GM19397 (cell line): ENCODE measurements around the gene STMN3.
"Not testable (repeated sequence)": the region's sequence is repeated elsewhere in the genome, so short reads cannot be mapped to it uniquely, and the experiment has no call there.

ENCODE experiments used
- ATAC-seq: cut with Tn5 transposase; IDR thresholded peaks from one replicate; pipeline ENCODE4 v1.9.1; 2021; ENCODE audit warnings: mild to moderate bottlenecking, moderate library complexity; ENCODE audit not compliant: unreplicated experiment

STMN3 gene

DNA sequence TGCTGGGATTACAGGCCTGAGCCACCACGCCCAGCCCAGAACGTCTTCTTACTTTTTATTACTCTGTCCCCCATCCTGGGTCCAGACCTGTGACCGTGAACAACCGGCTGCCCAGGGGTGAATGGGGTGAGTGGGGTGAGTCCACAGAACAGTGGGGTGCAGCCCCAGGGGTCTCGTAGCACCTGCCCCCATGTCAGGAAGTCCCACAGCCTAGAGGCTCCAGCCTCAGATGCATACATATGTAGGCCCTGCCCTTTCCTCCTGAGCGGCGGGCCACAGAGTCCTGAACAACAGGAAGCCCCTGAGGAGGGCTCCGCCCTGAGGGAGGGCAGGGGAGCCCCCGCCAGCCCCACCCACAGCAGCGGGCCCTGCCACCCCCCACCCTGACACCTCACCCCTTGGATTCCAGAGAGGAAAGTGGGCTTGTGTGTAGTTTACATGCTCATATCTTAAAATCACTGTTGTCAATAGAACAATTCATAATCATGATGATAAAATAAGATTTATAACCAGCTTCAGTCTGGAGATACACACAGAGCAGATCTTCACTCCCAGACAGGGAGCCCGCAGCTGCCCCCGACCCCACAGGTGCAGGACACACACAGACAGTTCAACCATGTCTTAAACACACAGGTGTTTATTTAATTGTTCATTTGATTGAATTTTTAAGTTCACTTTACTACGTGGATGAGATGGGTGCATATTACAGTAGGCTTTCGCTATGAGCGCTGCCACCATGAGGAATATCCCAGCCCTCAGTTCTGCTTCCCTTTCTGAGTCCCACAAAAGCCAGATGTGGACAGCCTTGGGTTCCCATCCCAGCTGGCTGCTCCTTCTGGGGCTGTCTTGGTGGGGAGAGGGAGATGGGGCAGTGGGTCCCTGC is 13.9 kb downstream of the STMN3 start:
- no peak for ATAC-seq

DNA sequence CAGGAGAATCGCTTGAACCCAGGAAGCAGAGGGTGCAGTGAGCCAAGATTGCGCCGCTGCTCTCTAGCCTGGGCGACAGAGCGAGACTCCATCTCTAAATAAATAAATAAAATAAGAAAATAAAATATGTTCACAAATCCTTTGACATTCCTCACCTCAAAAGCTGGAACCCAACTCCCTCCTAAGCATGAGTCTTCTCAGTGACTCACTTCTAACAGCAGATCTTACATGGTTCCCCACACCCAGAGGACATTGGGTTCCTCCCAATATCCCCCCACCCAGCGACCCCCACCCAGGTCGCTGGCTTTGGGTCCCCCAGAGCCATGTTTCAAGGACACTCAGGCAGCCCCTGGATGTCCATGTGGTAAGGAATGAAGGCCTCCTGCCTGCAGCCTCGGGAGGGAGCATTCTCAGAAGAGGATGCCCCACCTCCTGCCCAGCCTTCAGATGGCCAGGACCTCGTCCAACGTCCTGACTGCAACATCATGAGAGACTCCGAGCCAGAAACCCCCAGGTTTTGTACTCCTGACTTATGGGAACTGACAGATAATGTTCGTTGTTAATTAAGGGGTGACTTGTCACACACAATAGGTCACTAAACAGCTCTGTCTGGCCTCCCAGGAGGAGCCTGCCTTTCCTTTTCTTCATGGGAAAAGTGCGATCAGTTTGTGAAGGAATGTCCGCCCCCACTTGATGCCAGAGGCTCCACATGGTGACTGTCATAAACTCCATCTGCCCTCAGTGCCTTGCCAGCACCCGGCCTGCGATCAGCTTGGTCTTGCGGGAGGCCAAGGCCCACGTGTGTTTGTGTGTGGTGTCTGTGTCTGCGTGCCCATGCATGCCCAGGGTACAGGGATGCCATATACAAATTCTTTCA is 16.2 kb downstream of the STMN3 start:
- ATAC-seq = no peak

DNA sequence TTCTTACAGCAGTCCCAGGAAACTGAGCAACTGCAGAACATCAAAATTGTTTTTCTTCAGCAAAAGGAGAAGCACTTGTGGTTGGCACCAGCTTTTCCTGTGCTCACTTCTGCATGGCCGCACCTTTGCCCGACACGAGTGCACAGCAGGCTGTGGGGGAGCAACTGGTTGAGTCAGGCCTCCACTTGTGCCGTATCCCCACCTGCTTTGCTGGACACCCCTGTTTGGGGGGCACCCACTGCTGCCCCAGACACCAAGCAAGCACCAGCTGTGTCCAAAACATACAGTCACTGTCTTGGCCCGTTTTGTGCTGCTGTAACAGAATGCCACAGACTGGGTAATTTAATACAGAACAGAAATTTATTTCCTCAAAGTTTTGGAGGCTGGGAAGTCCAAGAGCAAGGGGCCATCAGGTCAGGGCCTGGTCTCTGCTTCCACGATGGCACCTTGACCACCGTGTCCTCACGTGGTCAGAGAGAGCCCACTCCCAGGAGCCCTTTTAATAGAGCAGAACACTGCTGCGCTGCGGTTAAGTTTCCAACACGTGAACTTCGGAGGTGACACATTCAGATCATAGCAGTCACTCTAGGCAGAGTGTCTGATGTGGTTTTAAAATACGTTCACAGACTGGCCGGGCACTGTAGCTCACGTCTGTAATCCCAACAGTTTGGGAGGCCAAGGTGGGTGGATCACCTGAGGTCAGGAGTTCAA is 17.6 kb downstream of the STMN3 start:
- no peak for ATAC-seq

DNA sequence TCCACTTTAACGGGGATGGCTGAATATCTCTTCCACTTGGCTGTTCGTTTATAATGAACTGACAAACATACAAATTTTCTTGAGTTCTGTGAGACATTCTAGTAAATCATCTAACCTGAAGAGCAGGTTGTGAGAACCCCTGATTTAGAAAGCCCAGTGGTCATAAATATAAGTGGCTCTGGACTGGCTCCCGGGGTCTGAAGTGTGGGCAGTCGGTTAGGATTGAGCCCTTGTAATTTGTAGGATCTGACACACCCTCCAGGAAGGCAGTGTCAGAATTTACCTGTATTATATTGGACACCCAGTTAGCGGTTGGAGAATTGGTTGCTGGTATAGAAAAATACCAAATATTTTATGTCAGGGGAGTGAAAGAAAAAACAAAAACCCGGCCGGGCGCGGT is 19.5 kb downstream of the STMN3 start:
- no peak for ATAC-seq

DNA sequence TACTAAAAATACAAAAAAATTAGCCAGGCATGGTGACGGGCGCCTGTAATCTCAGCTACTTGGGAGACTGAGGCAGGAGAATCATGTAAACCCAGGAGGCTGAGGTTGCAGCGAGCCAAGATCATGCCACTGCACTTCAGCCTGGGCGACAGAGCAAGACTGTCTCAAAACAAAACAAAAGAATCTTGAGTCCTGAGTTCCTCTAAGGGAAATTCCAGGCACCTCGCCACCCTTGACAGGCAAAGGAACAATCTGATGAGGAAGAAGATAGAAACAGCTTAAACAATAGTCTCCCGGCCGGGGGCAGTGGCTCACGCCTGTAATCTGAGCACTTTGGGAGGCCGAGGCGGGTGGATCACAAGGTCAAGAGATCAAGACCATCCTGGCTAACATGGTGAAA is 21.8 kb downstream of the STMN3 start:
- ATAC-seq = not testable (repeated sequence)

DNA sequence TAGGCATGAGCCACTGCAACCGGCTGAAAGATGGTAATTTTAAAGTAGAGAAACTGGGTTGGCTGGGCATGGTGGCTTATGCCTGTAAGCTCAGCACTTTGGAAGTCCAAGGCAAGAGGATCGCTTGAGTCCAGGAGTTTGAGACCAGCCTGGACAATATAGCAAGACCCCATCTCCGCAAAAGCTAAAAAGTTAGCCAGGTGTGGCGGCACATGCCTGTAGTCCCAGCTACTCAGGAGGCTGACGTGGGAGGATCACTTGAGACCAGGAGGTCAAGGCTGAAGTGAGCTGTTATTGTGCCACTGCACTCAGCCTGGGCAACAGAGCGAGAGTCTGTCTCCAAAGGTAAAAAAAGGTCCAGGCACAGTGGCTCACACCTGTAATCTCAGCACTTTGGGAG is 22.3 kb downstream of the STMN3 start:
- not testable (repeated sequence) for ATAC-seq

DNA sequence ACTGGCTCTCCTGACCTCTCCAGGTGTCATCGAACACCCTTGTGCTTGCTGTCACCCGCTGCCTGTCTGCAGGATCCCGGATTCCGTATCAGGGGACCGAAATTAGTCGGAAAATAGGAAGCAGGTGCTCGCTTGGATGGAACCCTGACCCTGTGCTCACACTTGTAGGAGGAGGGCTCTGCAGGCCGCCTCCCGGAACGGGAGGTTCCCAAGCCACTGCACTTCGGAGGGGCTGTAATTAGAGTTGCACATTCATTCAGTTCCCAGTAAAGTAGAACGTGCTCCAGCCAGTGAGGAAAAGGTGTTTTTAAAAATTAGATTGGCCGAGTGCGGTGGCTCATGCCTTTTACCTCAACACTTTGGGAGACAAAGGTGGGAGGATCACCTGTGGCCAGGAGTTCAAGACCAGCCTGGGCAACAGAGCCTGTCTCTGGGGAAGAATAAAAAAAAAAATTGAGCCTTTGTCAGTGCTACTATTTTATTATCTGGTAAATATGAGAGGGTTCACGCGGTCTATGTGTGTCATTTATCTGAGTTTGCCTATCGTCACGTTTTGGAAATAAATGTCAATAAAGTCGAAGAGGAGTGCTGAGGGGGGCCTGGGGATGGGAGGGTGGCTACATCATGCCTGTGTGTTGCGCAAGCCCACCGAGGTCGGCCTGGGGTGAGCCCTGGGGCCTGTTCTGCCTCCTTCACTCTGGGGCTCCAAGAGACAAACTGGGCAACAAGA is 24.8 kb downstream of the STMN3 start:
- no peak for ATAC-seq

DNA sequence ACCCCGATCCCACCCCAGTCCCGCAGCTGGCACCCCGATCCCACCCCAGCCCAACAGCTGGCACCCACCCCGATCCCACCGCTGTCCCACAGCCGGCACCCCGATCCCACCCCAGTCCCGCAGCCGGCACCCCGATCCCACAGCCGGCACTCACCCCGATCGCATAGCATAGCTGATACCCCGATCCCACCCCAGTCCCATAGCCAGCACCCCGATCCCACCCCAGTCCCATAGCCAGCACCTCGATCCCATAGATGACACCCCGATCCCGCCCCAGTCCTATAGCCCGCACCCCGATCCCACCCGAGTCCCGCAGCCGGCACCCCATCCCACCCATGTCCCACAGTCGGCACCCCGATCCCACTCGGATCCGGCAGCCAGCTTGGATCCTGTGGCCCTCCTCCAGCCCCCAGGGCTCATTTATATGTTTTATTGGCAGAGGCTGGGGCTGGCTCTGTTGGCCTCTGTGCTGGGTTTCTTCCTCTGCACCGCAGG is 25.4 kb downstream of the STMN3 start:
- no peak for ATAC-seq

DNA sequence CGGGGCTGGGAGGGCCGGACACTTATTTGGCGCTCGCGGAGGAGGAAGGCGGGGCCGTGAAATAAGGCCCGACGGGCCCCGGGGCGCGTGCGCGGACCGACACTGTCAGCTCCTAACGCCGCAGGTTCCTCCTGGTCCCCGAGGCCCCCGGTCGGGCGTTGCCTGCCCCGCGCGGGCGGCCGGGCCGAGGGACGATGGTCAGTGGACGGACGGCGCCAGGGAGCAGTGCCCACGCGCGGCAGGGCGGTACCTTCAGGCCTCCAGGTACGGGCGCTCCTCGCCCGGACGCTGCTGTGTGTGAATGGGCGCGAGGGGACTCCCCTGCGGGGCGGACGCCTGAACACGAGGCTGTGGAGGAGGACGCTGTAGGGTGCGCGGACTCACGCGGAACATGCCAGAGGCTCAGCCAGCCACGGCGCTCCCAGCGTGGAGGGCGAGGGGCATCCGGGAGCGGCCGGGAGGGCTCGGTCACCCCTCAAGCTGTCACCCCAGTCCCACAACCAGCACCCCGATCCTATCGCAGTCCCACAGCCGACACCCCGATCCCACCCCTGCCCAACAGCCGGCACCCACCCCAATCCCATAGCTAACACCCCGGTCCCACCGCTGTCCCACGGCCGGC is 26.0 kb downstream of the STMN3 start:
- peak; percentile 68 for ATAC-seq

DNA sequence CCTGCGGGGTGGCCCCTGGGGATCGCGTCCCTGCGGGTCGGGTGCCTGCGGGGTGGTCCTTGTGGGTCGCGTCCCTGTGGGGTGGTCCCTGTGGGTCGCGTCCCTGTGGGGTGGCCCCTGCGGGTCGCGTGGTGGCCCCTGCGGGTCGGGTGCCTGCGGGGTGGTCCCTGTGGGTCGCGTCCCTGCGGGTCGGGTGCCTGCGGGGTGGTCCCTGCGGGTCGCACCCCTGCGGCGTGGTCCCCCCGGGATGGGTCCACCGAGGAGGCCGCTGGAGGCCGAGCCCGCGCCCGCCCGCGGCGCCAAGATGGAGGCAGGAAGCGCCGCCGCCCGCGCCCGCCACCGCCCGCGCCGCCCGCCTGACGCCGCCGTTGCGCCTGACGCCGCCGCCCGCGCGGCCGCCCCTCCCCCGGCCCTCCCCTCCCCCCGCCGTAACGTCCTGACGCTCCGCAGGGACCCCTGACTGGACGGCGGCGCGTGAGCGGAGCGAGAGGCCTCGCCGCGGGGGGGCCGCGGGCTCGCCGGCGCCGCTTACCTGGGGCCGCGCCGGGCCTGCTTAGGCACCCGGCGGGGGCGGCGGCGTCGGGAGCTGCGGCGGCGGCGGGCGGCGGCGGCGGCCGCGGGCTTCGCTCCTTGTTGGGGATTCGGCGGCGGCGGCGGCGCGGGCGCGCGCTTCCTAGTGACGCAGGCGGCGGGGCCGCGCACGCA is 26.6 kb downstream of the STMN3 start, which contains the start of gene GMEB2:
GMEB2 (minus strand) TSS at position 678 of the 705 bp plus-strand sequence. CDS start 7,704 bp downstream, outside the sequence.
- ATAC-seq = peak; percentile 67

DNA sequence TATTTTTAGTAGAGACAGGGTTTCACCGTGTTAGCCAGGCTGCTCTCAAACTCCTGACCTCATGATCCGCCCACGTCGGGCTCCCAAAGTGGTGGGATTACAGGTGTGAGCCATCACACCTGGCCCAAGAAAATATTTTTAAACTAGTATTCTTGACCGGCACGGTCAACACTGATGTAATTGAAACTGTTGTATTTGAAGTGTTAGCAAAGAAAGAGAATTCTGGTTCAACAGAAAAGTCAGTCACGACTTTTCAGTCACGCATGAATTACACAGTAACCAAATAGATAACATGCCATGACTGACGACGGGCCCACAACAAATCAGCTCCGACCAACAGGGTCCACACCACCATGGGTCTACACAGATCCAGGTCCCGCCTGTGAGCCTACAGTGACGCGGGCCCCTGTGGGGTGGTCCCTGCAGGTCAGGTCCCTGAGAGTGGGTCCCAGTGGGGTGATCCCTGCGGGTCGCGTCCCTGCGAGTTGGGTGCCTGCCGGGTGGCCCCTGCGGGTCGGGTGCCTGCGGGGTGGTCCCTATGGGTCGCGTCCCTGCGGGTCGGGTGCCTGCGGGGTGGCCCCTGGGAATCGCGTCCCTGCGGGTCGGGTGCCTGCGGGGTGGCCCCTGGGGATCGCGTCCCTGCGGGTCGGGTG is 27.3 kb downstream of the STMN3 start:
- ATAC-seq = no peak

DNA sequence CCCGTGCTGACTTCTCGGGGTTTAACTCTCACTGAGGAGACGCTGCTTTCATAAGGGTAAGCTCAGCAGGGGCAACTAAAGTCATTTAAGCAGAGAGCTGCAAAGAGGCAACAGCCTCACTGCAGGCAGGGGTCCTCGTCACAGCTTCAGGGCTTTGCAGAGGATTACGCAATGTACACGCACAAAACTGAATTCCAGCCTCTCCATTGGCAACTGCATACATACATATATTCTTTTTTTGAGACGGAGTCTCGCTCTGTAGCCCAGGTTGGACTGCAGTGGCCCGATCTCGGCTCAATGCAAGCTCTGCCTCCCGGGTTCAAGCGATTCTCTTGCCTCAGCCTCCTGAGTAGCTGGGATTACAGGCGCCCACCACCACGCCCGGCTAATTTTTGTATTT is 28.7 kb downstream of the STMN3 start:
- ATAC-seq = no peak

DNA sequence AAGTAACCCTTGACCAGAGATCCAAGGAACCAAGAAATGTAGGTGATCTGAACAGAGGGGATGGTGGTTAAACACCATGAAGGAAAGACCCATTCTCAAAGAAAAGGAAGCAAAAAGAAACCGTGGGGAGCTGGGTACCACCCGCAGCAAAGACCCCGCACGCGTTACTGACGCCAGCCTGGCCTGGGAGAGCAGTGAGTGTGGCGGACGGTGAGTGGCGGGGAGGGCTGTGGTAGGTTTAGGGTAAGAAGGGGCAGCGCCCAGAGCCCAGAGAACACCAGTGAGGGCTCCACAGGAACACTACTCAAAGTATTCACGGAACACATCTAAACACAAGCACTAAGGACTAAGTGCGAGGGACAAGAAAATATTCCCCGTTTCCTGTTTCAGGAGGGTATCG is 30.5 kb downstream of the STMN3 start:
- ATAC-seq = no peak

DNA sequence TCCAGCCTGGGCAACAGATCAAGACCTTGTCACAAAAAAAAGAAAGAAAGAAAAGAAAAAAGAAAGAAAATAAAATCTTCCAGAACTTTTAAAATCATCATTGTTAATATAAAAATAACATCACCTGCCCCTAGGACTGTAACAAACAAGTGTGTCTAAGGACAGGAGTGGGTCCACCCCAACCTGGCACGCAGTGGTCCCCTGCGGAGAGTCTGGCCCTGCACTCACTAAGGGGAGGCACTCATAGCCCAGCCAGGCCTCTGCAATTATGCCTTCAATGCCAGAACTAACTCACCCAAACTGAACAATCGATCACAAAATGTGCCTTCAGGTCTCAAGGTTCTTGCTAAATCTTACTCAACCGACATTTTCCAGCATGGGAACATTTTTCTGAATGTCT is 31.1 kb downstream of the STMN3 start:
- ATAC-seq = no peak

DNA sequence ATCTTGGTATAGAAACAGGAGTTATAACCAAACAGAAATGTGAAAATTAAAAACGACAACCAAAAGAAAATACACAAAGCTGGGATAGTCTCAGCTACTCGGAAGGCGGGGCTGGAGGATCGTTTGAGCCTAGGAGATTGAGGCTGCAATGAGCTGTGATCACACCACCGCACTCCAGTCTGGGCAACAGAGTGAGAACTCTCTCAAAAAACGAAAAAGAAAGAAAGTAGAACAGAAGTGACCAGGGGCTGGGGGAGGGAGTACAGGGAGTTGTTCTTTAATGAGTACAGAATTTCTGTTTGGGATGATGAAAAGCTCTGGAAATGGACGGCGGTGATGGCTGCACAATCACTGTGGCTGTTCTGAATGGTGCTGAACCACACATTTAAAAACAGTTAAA is 32.2 kb downstream of the STMN3 start:
- no peak for ATAC-seq

DNA sequence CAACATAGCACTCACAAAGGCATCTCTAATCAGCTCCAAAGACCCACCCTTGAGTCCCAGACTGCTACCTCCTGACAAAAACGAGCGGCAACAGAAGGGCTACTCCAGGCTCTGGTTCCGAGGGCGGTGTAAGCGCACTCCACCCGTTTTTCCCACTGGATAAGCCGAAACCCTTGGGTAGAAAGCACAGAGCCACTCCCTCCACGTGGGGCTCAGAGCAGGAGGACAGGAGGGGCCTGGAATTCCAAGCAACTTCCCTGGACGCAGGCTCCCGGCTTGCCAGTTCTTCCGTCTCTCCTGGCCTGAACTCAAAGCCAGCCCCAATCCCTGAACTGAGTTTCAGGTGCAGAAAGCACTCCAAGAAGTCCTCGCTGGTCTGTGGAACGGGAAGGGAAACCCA is 33.7 kb downstream of the STMN3 start:
- no peak for ATAC-seq

DNA sequence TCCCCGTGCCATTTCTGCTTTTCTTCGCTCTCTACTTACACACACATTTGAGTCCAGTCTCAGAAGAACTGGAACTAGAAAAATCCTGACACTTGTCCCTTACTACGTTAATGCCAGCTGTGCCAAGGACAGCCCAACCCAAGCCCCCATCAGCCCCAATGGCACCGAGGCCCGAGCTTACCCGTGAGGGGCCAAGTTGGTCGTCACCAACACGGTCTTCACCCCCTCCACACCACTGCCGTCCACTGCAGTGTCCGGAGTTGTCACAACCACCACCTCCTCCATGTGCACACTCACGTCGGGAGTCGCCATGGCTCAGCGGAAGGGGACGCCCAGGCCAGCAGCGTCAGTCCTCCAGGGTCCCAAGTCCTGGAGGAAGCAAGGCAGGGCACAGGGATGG is 34.1 kb downstream of the STMN3 start:
- no peak for ATAC-seq

DNA sequence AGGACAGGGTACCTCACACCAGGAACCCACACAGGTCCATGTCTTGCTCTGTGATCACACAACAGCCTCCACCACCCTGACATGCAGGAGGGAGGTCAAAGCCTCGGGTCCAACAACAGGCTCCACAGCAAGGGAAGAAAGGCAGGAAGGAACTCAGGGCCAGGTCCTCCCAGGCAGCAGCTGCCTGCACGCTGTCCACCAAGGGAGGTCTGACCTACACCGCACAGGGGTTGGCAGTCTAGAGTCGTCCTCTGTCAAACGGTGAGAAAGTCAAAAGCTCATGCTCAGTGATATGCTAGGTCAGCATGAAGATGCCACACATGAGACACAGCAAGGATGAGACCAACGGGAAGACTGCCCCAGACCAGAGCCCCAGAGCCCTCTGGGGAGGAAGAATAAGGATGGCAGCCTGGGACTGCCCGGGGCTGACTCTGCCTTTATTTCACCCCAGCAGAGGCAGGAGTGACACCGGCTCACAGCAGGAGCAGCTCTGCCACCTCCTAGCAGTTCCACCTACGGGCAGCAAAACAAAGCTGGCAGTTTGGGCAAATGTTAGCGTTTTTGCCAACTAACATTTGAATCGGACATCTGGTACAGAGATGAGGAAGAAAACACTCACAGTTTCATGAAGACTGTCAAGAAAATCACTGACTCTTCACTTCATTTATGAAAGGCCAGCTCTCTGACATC is 34.8 kb downstream of the STMN3 start:
- no peak for ATAC-seq
